Calu3 (cell line): ENCODE measurements around the gene ALCAM. TPM values are rescaled to one million over a fixed set of nuclear protein-coding genes. Genes with fewer than 3 reads are reported as not detected.

Source experiments
- BruUV-seq: library from RNA; stranded (reverse); fragments of 400-500 nt; replicated peaks from 2 replicates; lab custom pipeline; 2021; lab: Mats Ljungman, UMichigan
- CTCF ChIA-PET: fragments of 300-600 bp; sonication (Branson Sonifier 250); formaldehyde crosslinking; loops from one replicate; lab custom pipeline; 2022; ENCODE audit warnings: antibody characterized with exemption; lab: Charles Lee
- DNase-seq: peaks from one replicate; pipeline ENCODE4 v3.0.0; 2022
- H3K27ac Mint-ChIP-seq: one replicate; pipeline ENCODE4 v1.8.0; 2022; ENCODE audit warnings: mixed read lengths; ENCODE audit not compliant: unreplicated experiment
- H3K27me3 Mint-ChIP-seq: one replicate; pipeline ENCODE4 v1.8.0; 2022; ENCODE audit warnings: mixed read lengths; ENCODE audit not compliant: unreplicated experiment
- H3K36me3 Mint-ChIP-seq: one replicate; pipeline ENCODE4 v1.8.0; 2022; ENCODE audit warnings: mild to moderate bottlenecking, moderate library complexity, mixed read lengths; ENCODE audit not compliant: insufficient read depth, unreplicated experiment
- H3K4me1 Mint-ChIP-seq: one replicate; pipeline ENCODE4 v1.8.0; 2022; ENCODE audit warnings: mild to moderate bottlenecking, low read depth, mixed read lengths; ENCODE audit not compliant: unreplicated experiment
- H3K4me3 Mint-ChIP-seq: one replicate; pipeline ENCODE4 v1.8.0; 2022; ENCODE audit warnings: mild to moderate bottlenecking, low read depth, moderate library complexity, mixed read lengths; ENCODE audit not compliant: unreplicated experiment
- H3K9me3 Mint-ChIP-seq: one replicate; pipeline ENCODE4 v1.8.0; 2022; ENCODE audit warnings: low read depth, mixed read lengths; ENCODE audit not compliant: unreplicated experiment
- CTCF ChIP-seq: fragments of 200-600 bp; IDR thresholded peaks from one replicate; pipeline ENCODE4 v1.8.0; 2022; ENCODE audit warnings: antibody characterized with exemption; ENCODE audit not compliant: unreplicated experiment
- intact Hi-C: fragments of 100-400 bp; cut with micrococcal nuclease; formaldehyde crosslinking; loops from one replicate; pipeline ENCODE4 v1.10.0; 2022; ENCODE audit not compliant: unreplicated experiment
- total RNA-seq: library from RNA; stranded (reverse); gene quantifications from 2 replicates; pipeline ENCODE4 v1.2.3, GENCODE V29; 2022

ALCAM gene
- total RNA-seq, 1 experiment from 2014 or later, result 166 TPM

DNA sequence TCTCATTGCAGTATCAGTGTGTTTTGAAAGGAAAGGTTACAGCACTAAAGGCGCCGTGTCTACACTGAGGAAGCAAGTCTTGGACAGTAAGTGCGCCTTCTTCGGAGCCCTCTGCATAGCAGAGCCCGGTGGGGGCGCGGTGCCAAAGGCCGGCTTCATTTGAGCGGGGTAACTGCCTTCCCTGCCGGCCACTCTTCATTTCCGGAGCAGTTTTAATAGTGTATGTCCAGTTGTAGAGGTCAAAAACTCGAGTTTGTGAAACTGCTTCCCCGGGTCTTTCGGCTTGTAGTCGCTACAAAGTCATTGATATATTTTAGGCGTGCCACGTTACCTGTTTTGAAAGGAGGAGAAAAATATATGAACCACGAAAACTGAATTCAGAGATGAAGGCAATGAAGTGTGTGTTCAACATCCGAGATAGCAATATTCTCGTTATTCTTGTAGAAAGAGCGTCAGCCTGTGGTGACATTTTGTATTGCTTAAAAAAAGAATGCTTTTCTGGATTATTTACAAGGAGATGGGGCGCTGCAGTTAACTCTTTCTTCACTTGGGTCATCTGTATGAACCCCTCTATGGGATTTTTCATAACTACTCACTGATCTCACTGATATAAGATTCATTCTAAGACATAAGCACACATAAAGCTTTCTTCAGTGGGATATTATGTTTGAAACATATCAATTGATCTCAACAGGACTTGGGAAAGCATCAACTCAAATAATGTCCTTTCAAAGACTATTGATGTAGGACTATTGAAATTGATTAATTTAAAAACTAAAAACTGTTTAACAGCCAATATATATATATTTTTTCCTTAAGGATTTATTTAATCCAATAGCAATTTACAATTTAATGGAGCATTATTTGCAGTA is 3.0 kb downstream of the ALCAM start:
- H3K4me3 Mint-ChIP-seq, result peak overlapping the region; percentile 92
- BruUV-seq, result TSS peak; percentile 21
- H3K36me3 Mint-ChIP-seq, result peaks cover 61% of the 10 kb centered on the region
- H3K27ac Mint-ChIP-seq, result peak overlapping the region; percentile 99
- intact Hi-C loops, result loop anchor here (1.0 to 10.0 kb wide), 6 partner anchors 31 to 1092 kb away; no protein-coding TSS in a partner anchor
- no peak for TF ChIP-seq CTCF
- DNase-seq, result peak; percentile 66
- H3K9me3 Mint-ChIP-seq, result no peaks in the 10 kb centered on the region
- peaks cover 22% of the 10 kb centered on the region for H3K4me1 Mint-ChIP-seq
- CTCF ChIA-PET, result interaction anchor here (0.6 to 1.3 kb wide), 4 partner anchors 17 to 773 kb away, joined by 3 to 4 read pairs (median 3); no protein-coding TSS in a partner anchor
- no peaks in the 10 kb centered on the region for H3K27me3 Mint-ChIP-seq

DNA sequence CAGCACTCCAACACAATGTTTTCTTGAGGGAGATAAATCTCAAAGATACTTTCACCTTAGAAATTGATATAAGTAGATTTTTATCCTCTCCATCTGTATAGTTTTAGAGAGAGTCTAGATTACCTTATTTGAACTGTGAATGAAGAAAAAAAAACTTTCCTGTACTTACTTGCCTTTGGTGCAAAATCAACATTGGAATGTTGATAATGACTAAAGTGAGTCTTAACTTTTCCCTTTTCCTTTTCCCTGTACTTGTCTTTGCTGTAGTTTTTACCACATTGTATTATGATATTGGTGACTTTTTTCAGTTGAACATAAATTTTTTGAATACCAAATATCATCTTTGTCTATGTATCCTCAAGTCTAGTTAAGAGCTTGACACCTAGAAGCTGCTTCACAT is 6.7 kb downstream of the ALCAM start:
- TF ChIP-seq CTCF, result no peak
- H3K36me3 Mint-ChIP-seq, result peaks cover 24% of the 10 kb centered on the region
- CTCF ChIA-PET, result no interaction called here

DNA sequence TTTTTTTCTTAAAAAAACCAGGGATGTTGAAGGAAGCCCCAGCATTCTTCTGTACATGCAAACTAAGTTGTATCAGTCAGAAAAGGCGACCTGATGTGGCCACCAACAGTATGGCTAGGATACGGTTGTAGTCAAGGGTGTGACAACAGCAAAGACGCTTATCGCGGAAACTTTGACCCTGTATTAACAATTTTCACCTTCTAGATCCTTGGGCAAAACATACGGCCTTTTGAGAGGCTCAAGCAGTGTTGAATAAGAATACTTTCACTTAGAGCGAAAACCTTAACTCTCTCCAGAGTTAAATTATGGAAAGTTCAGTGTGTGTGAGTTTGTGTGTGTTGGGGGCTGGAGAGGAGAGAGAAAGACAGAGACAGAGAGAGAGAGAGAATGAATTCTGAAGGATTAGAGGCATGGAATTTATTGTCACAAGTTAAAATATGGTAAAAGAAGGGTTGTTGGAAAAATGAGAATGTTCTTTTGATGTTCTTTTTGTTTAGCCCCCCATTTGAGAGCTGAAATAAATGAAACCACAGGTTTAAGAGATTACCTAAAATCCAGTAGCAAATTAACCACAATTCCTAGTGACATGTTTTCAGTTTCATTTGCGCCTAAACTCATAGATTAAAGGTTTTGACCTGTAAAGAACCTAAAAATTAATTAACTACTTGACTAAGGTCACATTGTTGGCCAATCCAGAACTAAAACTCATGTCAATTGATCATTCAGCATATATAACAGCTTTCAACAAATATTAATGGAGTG is 9.2 kb downstream of the ALCAM start:
- no TSS peak for BruUV-seq
- peaks cover 35% of the 10 kb centered on the region for H3K4me1 Mint-ChIP-seq
- peak overlapping the region; percentile 89 for H3K27ac Mint-ChIP-seq
- no peak for TF ChIP-seq CTCF
- H3K36me3 Mint-ChIP-seq, result peaks cover 6% of the 10 kb centered on the region
- H3K9me3 Mint-ChIP-seq, result no peaks in the 10 kb centered on the region
- H3K4me3 Mint-ChIP-seq, result peak overlapping the region; percentile 66
- intact Hi-C loops, result loop anchor here (5.0 kb wide), 1 partner anchor 66 kb away; no protein-coding TSS in a partner anchor
- no peak for DNase-seq
- CTCF ChIA-PET, result interaction anchor here (0.9 kb wide), 1 partner anchor 141 kb away, joined by 3 read pairs; no protein-coding TSS in a partner anchor
- no peaks in the 10 kb centered on the region for H3K27me3 Mint-ChIP-seq

More for the DNA sequence above, 6.7 kb downstream of the ALCAM start:
- Mint-ChIP-seq H3K27me3 (no peaks in the 10 kb centered on the region), H3K4me1 (peaks cover 35% of the 10 kb centered on the region), H3K4me3 (no peak overlapping the region), H3K9me3 (no peaks in the 10 kb centered on the region), H3K27ac (no peak overlapping the region)
- intact Hi-C loops, result no loop called here
- no peak for DNase-seq
- BruUV-seq, result no TSS peak

DNA sequence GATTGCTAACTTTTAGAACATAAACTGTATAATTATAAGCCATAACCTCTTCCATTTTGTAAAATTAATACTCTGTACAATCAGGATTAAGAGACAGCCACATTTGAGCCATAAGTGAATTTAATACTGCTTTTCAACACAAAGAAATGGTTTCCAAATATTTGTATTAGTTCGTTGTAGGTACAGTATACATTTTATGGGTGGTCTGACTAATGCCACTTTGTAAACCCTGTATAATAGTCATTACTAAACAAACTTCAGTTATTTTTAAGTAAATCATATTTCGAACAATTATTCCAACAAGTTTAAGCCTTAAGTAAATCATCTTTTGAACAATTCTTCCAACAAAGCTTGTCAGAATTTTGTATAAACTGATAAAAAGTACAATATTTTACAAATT is 11.0 kb downstream of the ALCAM start:
- Mint-ChIP-seq H3K9me3 (no peaks in the 10 kb centered on the region), H3K27ac (no peak overlapping the region), H3K27me3 (no peaks in the 10 kb centered on the region), H3K4me1 (peaks cover 21% of the 10 kb centered on the region), H3K36me3 (no peaks in the 10 kb centered on the region), H3K4me3 (no peak overlapping the region)
- CTCF ChIA-PET, result no interaction called here
- no peak for TF ChIP-seq CTCF
- intact Hi-C loops, result loop anchor here (5.0 kb wide), 1 partner anchor 65 kb away; no protein-coding TSS in a partner anchor
- no peak for DNase-seq
- BruUV-seq, result no TSS peak
